Fibroblast of the aortic adventitia (primary cell): ENCODE data around the gene FANCL. TPM values are rescaled to one million over a fixed set of nuclear protein-coding genes. Genes with fewer than 3 reads are reported as not detected.
"Not testable (repeated sequence)": the region's sequence is repeated elsewhere in the genome, so short reads cannot be mapped to it uniquely, and the experiment has no call there.

Source experiments
- DNase-seq: peaks from one replicate; pipeline ENCODE4 v3.0.0-alpha.2; 2010; ENCODE audit warnings: low read depth
- H3K4me3 ChIP-seq: 2 replicates; pipeline ENCODE4 v1.5.1; 2011; ENCODE audit warnings: low read depth, mild to moderate bottlenecking, control low read depth, low read length, moderate library complexity
- total RNA-seq: library from RNA; depleted of rRNA; stranded (reverse); fragments of >200 nt; gene quantifications from 2 replicates; pipeline ENCODE4 v1.2.3, GENCODE V29; 2012; ENCODE audit warnings: low replicate concordance
- TF ChIP-seq, protein P1 (sequence below): IDR thresholded peaks from 2 replicates; pipeline ENCODE4 v1.5.1; 2011; ENCODE audit warnings: mild to moderate bottlenecking, low read length, control low read depth, inconsistent platforms; ENCODE audit not compliant: insufficient read depth

Gene FANCL
- total RNA-seq: 9.2 and 29.6 TPM in 2 replicates

DNA sequence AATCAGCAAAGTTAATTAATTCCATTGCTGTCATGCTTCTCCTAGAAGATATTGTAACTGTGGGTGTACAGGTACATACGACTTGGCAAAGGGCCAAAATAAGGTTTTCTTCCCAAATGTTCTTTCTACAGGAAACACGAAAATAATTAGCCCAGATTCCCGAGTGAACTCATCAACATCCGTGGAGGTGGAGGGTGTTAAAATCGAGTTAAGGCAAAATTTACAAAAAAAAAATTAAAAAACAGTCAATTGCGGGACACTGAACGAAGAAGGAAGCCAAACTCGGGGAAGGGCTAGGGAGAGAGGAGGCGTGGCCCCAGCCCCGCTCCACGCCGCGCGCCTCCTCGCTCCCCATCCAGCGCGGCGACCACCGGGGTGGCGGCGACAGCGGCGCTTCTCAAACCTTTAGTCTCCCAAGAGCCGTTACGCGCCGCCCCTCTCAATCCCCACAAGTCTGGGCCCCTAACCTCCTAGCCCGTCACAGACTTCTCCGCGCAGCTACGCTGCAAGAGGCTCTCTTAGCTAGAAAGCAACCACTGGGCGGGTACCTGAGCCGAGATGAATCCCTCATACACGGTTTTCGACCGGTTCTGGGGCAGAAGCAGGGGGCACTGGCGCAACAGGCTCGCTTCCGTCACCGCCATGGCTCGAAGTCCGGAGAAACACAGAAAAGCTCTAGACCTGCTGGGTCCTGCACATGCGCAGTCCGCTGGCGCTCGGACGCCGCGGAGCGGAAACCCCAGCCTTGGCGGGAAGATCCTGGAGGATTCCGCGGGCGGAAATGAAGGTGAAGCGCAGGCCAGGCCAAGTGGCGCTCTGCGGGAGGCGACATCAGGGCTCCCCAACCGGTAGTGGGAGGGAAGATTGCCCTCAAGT, at the start of gene FANCL:
TSS of gene FANCL (minus strand) at position 656 of the 876 bp plus-strand sequence. CDS start at position 644, 12 bp downstream.
- peak; percentile 86 for DNase-seq
- peak within 1 kb of the TSS; percentile 90 for H3K4me3 ChIP-seq

DNA sequence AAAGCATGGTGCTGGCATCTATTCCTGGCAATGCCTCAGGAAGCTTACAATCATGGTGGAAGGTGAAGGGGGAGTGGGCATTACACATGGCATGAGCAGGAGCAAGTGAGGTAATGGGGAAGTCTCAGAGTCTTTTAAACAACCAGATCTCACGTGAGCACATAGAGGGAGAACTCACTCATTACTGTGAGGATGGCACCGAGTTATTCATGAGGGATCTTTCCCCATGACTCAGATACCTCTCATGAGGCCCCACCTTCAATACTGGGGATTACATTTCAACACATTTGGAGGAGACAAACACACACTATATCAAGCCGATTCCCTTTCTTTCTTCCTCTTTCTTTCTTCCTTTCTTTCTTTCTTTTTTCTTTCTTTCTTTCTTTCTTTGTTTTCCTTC, 47.9 kb upstream of the FANCL start:
- TF ChIP-seq, protein P1, sequence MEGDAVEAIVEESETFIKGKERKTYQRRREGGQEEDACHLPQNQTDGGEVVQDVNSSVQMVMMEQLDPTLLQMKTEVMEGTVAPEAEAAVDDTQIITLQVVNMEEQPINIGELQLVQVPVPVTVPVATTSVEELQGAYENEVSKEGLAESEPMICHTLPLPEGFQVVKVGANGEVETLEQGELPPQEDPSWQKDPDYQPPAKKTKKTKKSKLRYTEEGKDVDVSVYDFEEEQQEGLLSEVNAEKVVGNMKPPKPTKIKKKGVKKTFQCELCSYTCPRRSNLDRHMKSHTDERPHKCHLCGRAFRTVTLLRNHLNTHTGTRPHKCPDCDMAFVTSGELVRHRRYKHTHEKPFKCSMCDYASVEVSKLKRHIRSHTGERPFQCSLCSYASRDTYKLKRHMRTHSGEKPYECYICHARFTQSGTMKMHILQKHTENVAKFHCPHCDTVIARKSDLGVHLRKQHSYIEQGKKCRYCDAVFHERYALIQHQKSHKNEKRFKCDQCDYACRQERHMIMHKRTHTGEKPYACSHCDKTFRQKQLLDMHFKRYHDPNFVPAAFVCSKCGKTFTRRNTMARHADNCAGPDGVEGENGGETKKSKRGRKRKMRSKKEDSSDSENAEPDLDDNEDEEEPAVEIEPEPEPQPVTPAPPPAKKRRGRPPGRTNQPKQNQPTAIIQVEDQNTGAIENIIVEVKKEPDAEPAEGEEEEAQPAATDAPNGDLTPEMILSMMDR: no peak
- no peak overlapping the region for H3K4me3 ChIP-seq
- no peak for DNase-seq

More for the DNA sequence above, at the start of gene FANCL:
- TF ChIP-seq, protein P1: peak; percentile 3

DNA sequence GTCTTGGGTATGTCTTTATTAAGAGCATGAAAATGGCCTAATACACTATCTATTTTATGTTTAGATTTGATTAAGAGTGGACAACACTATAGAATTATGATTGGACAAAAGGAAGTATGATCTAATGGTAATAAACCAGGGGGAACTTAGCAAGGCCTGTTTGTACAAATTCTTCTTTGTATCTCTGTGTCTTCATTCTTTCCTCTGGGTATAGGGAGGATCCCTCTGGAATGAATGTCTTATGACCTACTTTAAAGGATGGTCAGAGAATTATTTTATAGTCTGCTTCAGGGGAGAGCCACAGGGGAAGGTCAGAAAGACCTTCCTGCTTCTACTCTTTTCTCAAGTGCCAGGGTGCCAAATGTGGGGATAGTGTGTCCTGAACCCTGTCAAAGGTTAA, 42.8 kb upstream of the FANCL start:
- no peak overlapping the region for H3K4me3 ChIP-seq
- no peak for DNase-seq
- TF ChIP-seq, protein P1: no peak

DNA sequence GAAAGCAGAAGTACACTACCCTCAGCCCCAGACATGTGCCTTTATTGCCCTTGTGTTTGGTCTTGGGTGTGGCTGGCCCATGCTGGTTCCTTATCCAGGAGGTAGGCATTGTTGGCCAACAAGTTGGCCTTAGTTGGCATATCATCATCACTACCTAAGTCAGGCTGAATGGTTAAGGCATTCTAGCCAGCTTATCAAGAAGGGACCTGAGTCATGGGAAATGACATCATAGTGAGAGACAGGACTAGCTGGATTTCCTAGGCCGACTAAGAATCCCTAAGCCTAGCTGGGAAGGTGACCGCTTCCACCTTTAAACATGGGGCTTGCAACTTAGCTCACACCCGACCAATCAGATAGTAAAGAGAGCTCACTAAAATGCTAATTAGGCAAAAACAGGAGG, 34.0 kb upstream of the FANCL start:
- peak; percentile 18 for DNase-seq
- not testable (repeated sequence) for H3K4me3 ChIP-seq

DNA sequence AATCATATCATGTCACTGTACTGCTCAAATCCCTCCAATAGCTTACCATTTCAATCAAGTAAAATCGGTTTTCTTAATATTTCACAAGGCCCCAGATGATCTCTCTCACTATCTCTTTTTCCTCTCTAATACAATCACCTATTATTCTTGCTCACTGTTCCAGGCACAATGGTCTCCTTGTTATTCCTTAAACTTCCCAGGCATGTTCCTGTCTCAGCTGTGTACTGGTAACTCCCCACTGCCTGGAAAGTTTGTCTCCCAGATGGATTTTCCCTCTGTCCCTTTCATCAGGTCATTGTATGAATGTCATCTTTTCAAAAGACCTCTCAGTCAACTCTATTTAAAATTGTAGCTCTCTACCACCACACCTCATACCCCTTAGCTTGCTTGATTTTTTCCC, 30.7 kb upstream of the FANCL start:
- TF ChIP-seq, protein P1: no peak
- no peak for DNase-seq
- H3K4me3 ChIP-seq: no peak overlapping the region

DNA sequence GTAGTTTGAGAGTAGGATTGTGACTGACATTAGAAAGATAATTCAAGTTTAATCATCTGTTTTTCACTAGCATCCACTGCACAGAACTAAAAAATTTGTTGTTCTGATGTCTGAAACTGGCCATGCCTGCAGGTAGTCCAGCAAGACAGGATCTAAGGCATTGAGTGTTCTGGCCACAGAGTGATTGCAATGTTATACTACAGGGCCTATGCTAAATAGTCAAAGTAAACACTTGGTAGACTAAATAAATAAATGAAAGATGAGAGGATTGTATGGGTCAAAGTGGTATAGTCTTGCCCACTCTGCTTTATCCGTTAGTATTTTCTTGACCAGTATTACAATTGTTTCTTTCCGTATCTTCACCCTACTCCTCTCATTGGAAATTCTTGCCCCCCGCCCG, 27.6 kb upstream of the FANCL start:
- DNase-seq: no peak
- H3K4me3 ChIP-seq: no peak overlapping the region
- TF ChIP-seq, protein P1: no peak

DNA sequence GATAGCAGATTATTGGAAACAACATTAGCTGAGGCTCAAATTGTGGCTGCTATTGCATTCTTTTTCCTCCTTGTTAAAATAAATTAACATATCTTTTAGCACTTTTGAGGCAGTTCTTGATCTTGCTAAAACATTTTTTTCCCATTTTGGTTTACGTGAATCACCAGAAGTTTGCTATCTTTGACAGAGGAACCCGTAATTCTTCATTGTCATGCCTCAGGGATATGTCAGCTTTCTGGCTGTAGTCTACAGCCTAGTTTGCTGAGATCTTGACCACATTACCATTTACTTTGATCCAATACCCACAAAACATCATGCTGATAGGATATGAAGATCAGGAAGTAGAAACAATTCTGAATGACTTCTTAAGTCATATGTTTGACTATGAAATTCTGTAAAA, 25.1 kb upstream of the FANCL start:
- TF ChIP-seq, protein P1: no peak
- DNase-seq: no peak
- no peak overlapping the region for H3K4me3 ChIP-seq
